Measurements from ENCODE around the gene ZNF595. TPM values are rescaled to one million over a fixed set of nuclear protein-coding genes. Genes with fewer than 3 reads are reported as not detected.

ZNF595 gene
- total RNA-seq, 1 experiment from 2014 or later = 36.7 TPM

DNA sequence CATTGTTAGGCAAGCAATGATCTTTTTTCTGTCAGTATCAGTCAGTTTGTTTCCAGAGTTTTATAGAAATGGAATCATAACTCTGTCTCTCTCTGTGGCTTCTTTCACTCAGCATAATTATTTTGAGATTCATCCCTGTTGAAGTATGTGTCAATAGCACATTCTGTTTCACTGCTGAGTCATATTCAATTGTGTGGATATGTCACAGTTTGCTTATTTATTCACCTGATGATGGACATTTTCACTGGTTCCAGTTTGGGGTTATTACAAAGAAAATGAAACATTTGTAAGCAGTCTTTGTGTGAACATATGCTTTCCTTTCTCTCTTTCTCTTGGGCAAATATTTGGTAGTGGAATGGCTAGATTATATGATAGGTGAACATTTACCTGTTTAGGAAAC, 61.0 kb downstream of the ZNF595 start:
- no peak for TF ChIP-seq POLR2AphosphoS5 (IDR thresholded peaks at IDR 0.05; ENCODE audit: low read depth, low read length)
- Histone ChIP-seq H3K9me3 (ENCODE audit: control insufficient read depth, insufficient read depth, low read depth, low read length) (no peaks in the 10 kb centered on the region), H3K27ac (ENCODE audit: low read length) (no peak overlapping the region), H3K36me3 (ENCODE audit: control insufficient read depth, insufficient read depth, low read length) (no peaks in the 10 kb centered on the region), H3K4me1 (ENCODE audit: control insufficient read depth, insufficient read depth, low read length) (no peaks in the 10 kb centered on the region), H3K4me3 (ENCODE audit: low read depth in 2 of 2, low read length in 2 of 2) (no peak overlapping the region), H3K27me3 (ENCODE audit: control insufficient read depth, insufficient read depth, low read length) (no peaks in the 10 kb centered on the region)
- in situ Hi-C loops (cut with HindIII; ENCODE audit: low pct_unique_long_range_greater_than_20kb, low sequenced_read_pairs) (no loop called here), intact Hi-C loops (cut with micrococcal nuclease; ENCODE audit: unreplicated experiment) (no loop called here)
- ATAC-seq (no peak), DNase-seq (ENCODE audit: low read depth, low spot score) (no peak)
- CTCF ChIA-PET = no interaction called here
- POLR2A ChIA-PET = no interaction called here
- BruUV-seq (replicated peaks) = no TSS peak

DNA sequence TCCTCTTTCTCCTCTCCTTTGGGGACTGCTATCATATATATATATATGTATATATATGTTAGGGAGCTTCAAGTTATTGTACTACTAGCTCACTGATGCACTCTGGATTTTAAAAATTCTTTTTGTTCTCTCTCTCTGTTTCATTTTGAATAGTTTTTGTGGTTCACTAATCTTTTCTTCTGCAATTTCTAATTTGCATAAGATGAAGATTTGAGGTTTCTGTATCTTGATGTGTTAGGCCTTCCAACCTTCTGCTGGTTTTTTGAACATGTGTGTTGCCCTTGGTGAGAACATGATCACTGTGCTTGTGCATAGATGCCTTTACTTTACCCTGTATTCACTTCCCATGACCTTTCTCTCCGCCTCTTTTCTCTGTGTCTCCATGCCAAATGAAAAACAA, 63.4 kb downstream of the ZNF595 start:
- intact Hi-C loops (cut with micrococcal nuclease; ENCODE audit: unreplicated experiment) (no loop called here), in situ Hi-C loops (cut with HindIII; ENCODE audit: low pct_unique_long_range_greater_than_20kb, low sequenced_read_pairs) (no loop called here)
- TF ChIP-seq POLR2AphosphoS5 (IDR thresholded peaks at IDR 0.05; ENCODE audit: low read depth, low read length) (no peak), SIN3A (IDR thresholded peaks at IDR 0.05; ENCODE audit: borderline replicate concordance, insufficient read depth, low read depth, low read length) (no peak), TCF7L2 (IDR thresholded peaks at IDR 0.05; ENCODE audit: low read depth, low read length) (no peak)
- TF ChIP-seq, protein P1, sequence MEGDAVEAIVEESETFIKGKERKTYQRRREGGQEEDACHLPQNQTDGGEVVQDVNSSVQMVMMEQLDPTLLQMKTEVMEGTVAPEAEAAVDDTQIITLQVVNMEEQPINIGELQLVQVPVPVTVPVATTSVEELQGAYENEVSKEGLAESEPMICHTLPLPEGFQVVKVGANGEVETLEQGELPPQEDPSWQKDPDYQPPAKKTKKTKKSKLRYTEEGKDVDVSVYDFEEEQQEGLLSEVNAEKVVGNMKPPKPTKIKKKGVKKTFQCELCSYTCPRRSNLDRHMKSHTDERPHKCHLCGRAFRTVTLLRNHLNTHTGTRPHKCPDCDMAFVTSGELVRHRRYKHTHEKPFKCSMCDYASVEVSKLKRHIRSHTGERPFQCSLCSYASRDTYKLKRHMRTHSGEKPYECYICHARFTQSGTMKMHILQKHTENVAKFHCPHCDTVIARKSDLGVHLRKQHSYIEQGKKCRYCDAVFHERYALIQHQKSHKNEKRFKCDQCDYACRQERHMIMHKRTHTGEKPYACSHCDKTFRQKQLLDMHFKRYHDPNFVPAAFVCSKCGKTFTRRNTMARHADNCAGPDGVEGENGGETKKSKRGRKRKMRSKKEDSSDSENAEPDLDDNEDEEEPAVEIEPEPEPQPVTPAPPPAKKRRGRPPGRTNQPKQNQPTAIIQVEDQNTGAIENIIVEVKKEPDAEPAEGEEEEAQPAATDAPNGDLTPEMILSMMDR (IDR thresholded peaks at IDR 0.05) = no peak
- TF ChIP-seq, protein P2, sequence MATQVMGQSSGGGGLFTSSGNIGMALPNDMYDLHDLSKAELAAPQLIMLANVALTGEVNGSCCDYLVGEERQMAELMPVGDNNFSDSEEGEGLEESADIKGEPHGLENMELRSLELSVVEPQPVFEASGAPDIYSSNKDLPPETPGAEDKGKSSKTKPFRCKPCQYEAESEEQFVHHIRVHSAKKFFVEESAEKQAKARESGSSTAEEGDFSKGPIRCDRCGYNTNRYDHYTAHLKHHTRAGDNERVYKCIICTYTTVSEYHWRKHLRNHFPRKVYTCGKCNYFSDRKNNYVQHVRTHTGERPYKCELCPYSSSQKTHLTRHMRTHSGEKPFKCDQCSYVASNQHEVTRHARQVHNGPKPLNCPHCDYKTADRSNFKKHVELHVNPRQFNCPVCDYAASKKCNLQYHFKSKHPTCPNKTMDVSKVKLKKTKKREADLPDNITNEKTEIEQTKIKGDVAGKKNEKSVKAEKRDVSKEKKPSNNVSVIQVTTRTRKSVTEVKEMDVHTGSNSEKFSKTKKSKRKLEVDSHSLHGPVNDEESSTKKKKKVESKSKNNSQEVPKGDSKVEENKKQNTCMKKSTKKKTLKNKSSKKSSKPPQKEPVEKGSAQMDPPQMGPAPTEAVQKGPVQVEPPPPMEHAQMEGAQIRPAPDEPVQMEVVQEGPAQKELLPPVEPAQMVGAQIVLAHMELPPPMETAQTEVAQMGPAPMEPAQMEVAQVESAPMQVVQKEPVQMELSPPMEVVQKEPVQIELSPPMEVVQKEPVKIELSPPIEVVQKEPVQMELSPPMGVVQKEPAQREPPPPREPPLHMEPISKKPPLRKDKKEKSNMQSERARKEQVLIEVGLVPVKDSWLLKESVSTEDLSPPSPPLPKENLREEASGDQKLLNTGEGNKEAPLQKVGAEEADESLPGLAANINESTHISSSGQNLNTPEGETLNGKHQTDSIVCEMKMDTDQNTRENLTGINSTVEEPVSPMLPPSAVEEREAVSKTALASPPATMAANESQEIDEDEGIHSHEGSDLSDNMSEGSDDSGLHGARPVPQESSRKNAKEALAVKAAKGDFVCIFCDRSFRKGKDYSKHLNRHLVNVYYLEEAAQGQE (IDR thresholded peaks at IDR 0.05; ENCODE audit: insufficient read depth in 1 of 2, low read depth in 2 of 2, low read length in 1 of 2) = no peak
- Histone ChIP-seq H3K27me3 (ENCODE audit: control insufficient read depth, insufficient read depth, low read length) (no peaks in the 10 kb centered on the region), H3K36me3 (ENCODE audit: control insufficient read depth, insufficient read depth, low read length) (no peaks in the 10 kb centered on the region), H3K4me1 (ENCODE audit: control insufficient read depth, insufficient read depth, low read length) (no peaks in the 10 kb centered on the region), H3K9me3 (ENCODE audit: control insufficient read depth, insufficient read depth, low read depth, low read length) (no peaks in the 10 kb centered on the region), H3K27ac (ENCODE audit: low read length) (no peak overlapping the region), H3K4me3 (ENCODE audit: low read depth in 2 of 2, low read length in 2 of 2) (no peak overlapping the region)
- ATAC-seq (no peak), DNase-seq (ENCODE audit: low read depth, low spot score) (no peak)
- BruUV-seq (replicated peaks) = no TSS peak
- CTCF ChIA-PET = interaction anchor here (0.6 kb wide), 1 partner anchor 74 kb away, joined by 5 read pairs; no protein-coding TSS in a partner anchor
- POLR2A ChIA-PET = no interaction called here

DNA sequence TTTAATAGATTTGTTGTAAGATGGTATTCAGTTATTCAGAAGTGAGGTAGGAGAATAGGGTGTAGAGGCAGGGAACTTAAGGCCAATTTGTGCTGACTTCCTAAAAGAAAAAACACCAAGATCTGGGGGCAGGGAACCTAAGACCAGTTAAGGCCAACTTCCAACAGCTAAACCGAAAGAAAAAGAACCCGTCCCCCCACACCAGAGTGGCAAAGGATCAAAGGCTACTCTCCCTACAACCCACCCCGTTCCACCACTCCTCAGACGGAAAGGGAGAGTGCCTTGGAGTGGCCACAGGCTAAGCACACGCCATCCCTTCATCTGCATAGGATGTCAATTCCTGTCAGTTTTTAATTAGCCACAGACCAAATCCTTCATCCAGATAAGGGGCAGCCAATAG, 67.5 kb downstream of the ZNF595 start:
- Histone ChIP-seq H3K4me1 (ENCODE audit: control insufficient read depth, insufficient read depth, low read length) (no peaks in the 10 kb centered on the region), H3K36me3 (ENCODE audit: control insufficient read depth, insufficient read depth, low read length) (no peaks in the 10 kb centered on the region), H3K9me3 (ENCODE audit: control insufficient read depth, insufficient read depth, low read depth, low read length) (no peaks in the 10 kb centered on the region), H3K27ac (ENCODE audit: low read length) (no peak overlapping the region), H3K27me3 (ENCODE audit: control insufficient read depth, insufficient read depth, low read length) (no peaks in the 10 kb centered on the region), H3K4me3 (ENCODE audit: low read depth in 2 of 2, low read length in 2 of 2) (no peak overlapping the region)
- BruUV-seq (replicated peaks) = no TSS peak
- POLR2A ChIA-PET = no interaction called here
- TF ChIP-seq TCF7L2 (IDR thresholded peaks at IDR 0.05; ENCODE audit: low read depth, low read length) (no peak), SIN3A (IDR thresholded peaks at IDR 0.05; ENCODE audit: borderline replicate concordance, insufficient read depth, low read depth, low read length) (no peak), POLR2AphosphoS5 (IDR thresholded peaks at IDR 0.05; ENCODE audit: low read depth, low read length) (no peak)
- TF ChIP-seq, protein P2 (IDR thresholded peaks at IDR 0.05; ENCODE audit: insufficient read depth in 1 of 2, low read depth in 2 of 2, low read length in 1 of 2) = no peak
- TF ChIP-seq, protein P1 (IDR thresholded peaks at IDR 0.05) = no peak
- no peak for ATAC-seq
- CTCF ChIA-PET = interaction anchor here (0.6 kb wide), 1 partner anchor 171 kb away, joined by 3 read pairs; no protein-coding TSS in a partner anchor
- intact Hi-C loops (cut with micrococcal nuclease; ENCODE audit: unreplicated experiment) (no loop called here), in situ Hi-C loops (cut with HindIII; ENCODE audit: low pct_unique_long_range_greater_than_20kb, low sequenced_read_pairs) (no loop called here)
- DNase-seq (ENCODE audit: low read depth, low spot score) = no peak
